LNCaP clone FGC (cell line): ENCODE measurements around the gene B3GLCT.

ENCODE experiments used
- DNase-seq: peaks from one replicate; pipeline ENCODE4 v3.0.0-alpha.2; 2011; ENCODE audit warnings: low read depth
- H3K4me3 ChIP-seq: 2 replicates; pipeline ENCODE4 v1.5.1; 2011; ENCODE audit warnings: mild to moderate bottlenecking, low read depth, low read length, control low read depth
- CTCF ChIP-seq: IDR thresholded peaks from 2 replicates; pipeline ENCODE4 v1.5.1; 2012; ENCODE audit warnings: mild to moderate bottlenecking; ENCODE audit not compliant: control insufficient read depth, insufficient read depth; ENCODE audit errors: extremely low read depth

Gene B3GLCT

GRCh38 chr13:31227870-31228269, 28.1 kb downstream of the B3GLCT start:
- TF ChIP-seq CTCF, result no peak
- no peak for DNase-seq
- H3K4me3 ChIP-seq, result no peak overlapping the region

GRCh38 chr13:31234729-31235128, 35.0 kb downstream of the B3GLCT start:
- no peak for DNase-seq
- TF ChIP-seq CTCF, result no peak

GRCh38 chr13:31236211-31236786, 36.5 kb downstream of the B3GLCT start:
- DNase-seq, result no peak
- TF ChIP-seq CTCF, result peak; percentile 76
- no peak overlapping the region for H3K4me3 ChIP-seq

More at GRCh38 chr13:31234729-31235128, 35.0 kb downstream of the B3GLCT start:
- no peak overlapping the region for H3K4me3 ChIP-seq

- DNase-seq, result no peak
- no peak for TF ChIP-seq CTCF
- no peak overlapping the region for H3K4me3 ChIP-seq
Measured at GRCh38 chr13:31240921-31241320, 41.1 kb downstream of the B3GLCT start.

GRCh38 chr13:31242367-31242766, 42.6 kb downstream of the B3GLCT start:
- no peak for TF ChIP-seq CTCF
- no peak overlapping the region for H3K4me3 ChIP-seq
- DNase-seq, result no peak

GRCh38 chr13:31242916-31243315, 43.1 kb downstream of the B3GLCT start:
- no peak for TF ChIP-seq CTCF
- no peak overlapping the region for H3K4me3 ChIP-seq
- DNase-seq, result no peak

- DNase-seq, result no peak
- TF ChIP-seq CTCF, result no peak
- no peak overlapping the region for H3K4me3 ChIP-seq
Measured at GRCh38 chr13:31245598-31246373, 46.0 kb downstream of the B3GLCT start.
